WTC11 (cell line): ENCODE results near the gene PARP12.

Source experiments
- CBFB ChIP-seq: sonication (generic); formaldehyde crosslinking; IDR thresholded peaks from 2 replicates; pipeline ENCODE4 v1.8.1; 2022; ENCODE audit warnings: mild to moderate bottlenecking, low read depth, missing genetic modification reagents
- CREM ChIP-seq: sonication (generic); formaldehyde crosslinking; IDR thresholded peaks from 2 replicates; pipeline ENCODE4 v1.8.1; 2022; ENCODE audit warnings: mild to moderate bottlenecking, missing genetic modification reagents, moderate library complexity
- CTCF ChIP-seq: fragments of 200-600 bp; IDR thresholded peaks from 2 replicates; pipeline ENCODE4 v1.8.0; 2022; ENCODE audit warnings: antibody characterized with exemption
- E2F1 ChIP-seq: sonication (generic); formaldehyde crosslinking; IDR thresholded peaks from 2 replicates; pipeline ENCODE4 v1.8.0; 2022; ENCODE audit warnings: mild to moderate bottlenecking, missing genetic modification reagents
- ELF4 ChIP-seq: sonication (generic); formaldehyde crosslinking; IDR thresholded peaks from 2 replicates; pipeline ENCODE4 v1.8.1; 2022; ENCODE audit warnings: low read depth, mild to moderate bottlenecking, moderate library complexity, missing genetic modification reagents
- HMGXB4 ChIP-seq: sonication (generic); formaldehyde crosslinking; IDR thresholded peaks from 2 replicates; pipeline ENCODE4 v1.8.1; 2023; ENCODE audit warnings: mild to moderate bottlenecking, moderate library complexity, missing genetic modification reagents
- MLX ChIP-seq: sonication (generic); formaldehyde crosslinking; IDR thresholded peaks from 2 replicates; pipeline ENCODE4 v1.8.1; 2023; ENCODE audit warnings: mild to moderate bottlenecking, missing genetic modification reagents, moderate library complexity
- RELA ChIP-seq: sonication (generic); formaldehyde crosslinking; IDR thresholded peaks from 2 replicates; pipeline ENCODE4 v1.8.1; 2022; ENCODE audit warnings: missing genetic modification reagents, mild to moderate bottlenecking, borderline replicate concordance
- TEAD4 ChIP-seq: sonication (generic); formaldehyde crosslinking; IDR thresholded peaks from 2 replicates; pipeline ENCODE4 v1.8.0; 2022; ENCODE audit warnings: mild to moderate bottlenecking, missing genetic modification reagents

- TF ChIP-seq MLX (CRISPR knock-in tag), result no peak
- no peak for TF ChIP-seq E2F1 (CRISPR knock-in tag)
- TF ChIP-seq CBFB, result no peak
- TF ChIP-seq CREM (CRISPR knock-in tag), result no peak
- TF ChIP-seq CTCF, result no peak
- no peak for TF ChIP-seq ELF4 (CRISPR knock-in tag)
- TF ChIP-seq TEAD4, result no peak
- TF ChIP-seq HMGXB4 (CRISPR knock-in tag), result no peak
- no peak for TF ChIP-seq RELA (CRISPR knock-in tag)
These were observed 68.4 kb downstream of the PARP12 start for GRCh38 chr7:139994356-139994755.
